Daoy (cell line): Measurements from ENCODE around the gene MEIOB. TPM values are rescaled to one million over a fixed set of nuclear protein-coding genes. Genes with fewer than 3 reads are reported as not detected.
"Not testable (repeated sequence)": the region's sequence is repeated elsewhere in the genome, so short reads cannot be mapped to it uniquely, and the experiment has no call there.

ENCODE experiments used
- DNase-seq: peaks from one replicate; pipeline ENCODE4 v3.0.0-alpha.2; 2015; ENCODE audit warnings: low read depth
- total RNA-seq: library from RNA; depleted of rRNA; stranded (reverse); fragments of >200 nt; shearing (Covaris generic); gene quantifications from 2 replicates; pipeline ENCODE4 v1.2.3, GENCODE V29; 2014

The MEIOB gene
- total RNA-seq, 1 experiment from 2014 or later: not detected

- no peak for DNase-seq
Measured at GRCh38 chr16:1815461-1815860, 56.5 kb downstream of the MEIOB start.

GRCh38 chr16:1812732-1813163, 59.2 kb downstream of the MEIOB start:
- DNase-seq: peak; percentile 55

- no peak for DNase-seq
Measured at GRCh38 chr16:1810536-1810935, 61.4 kb downstream of the MEIOB start.

- DNase-seq: no peak
Measured at GRCh38 chr16:1810106-1810505, 61.9 kb downstream of the MEIOB start.

GRCh38 chr16:1809281-1809801, 62.6 kb downstream of the MEIOB start:
- no peak for DNase-seq

DNA sequence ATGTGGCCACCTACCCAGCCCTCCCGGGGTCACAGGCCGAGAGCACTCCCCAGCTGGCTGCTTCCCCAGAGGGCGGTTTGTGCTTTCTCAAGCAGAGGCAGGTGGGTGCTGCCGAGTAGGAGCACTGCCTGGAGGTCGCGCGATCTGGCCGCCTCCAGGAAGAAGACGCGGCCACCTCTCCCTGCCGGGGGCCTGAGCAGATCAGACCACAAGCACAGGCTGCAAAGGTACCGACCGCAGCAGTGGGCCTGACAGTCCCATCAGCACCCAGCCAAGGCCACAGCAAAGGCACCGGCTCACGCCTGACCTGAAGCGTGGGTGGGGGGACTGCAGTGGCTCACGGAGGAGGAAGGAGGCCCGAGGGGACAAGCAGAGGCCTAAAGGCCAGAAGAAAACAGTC, 63.3 kb downstream of the MEIOB start:
- DNase-seq: no peak

DNA sequence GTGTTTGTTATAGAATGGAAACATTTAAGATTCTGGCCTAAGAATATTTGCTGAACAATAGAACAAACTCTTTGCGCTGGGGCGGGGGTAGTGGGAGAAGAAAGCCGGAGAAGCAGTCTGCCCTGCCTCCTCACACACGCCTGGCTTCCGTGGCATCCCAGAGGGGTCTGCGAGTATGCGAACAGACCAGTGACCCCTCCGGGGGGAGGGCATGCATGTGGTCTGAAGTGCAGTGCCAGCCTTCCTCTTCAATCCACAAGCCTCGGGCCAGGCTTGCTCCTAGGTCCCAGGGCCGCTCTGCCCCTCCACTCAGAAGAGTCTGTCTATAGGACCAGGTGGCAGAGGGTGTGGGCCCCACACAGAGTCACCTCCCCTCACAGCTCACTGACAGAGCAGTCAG, 64.3 kb downstream of the MEIOB start:
- DNase-seq: no peak

- DNase-seq: no peak
Measured at GRCh38 chr16:1800701-1801100, 71.3 kb downstream of the MEIOB start.

GRCh38 chr16:1799263-1799662, 72.7 kb downstream of the MEIOB start:
- DNase-seq: not testable (repeated sequence)

GRCh38 chr16:1794908-1795666, 76.9 kb downstream of the MEIOB start:
- no peak for DNase-seq

DNA sequence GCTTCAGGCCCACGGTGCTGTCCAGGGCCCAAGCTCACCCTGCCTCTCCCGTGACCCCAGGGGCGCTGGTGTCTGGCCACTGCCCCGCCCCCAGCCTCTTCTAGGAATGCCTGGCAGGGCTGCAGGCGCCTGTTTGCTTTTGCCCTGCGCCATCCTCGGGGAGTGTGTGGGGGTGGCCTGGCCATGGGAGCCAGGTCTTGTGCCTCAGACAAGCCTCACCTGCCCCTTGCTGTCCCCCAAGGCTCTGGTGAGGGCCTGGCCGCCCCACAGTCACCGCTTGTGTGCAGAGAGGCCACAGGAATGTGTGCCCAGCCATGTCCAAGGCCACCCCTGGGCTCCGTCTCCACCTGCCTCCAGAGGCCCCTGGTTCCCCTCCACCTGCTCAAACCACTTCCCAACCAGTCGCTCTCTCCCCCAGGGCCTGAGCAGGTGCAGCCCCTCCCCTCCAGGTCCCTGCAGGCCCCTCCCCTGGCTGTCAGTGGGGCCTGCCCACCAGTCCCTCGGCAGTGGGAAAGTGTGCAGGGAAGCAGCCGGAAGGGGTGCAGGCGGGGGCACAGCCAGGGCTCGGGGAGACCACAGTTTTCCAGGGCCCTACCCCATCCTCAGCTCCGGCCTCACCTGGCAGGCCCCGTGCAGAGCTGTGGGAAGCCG, 77.6 kb downstream of the MEIOB start:
- no peak for DNase-seq

DNA sequence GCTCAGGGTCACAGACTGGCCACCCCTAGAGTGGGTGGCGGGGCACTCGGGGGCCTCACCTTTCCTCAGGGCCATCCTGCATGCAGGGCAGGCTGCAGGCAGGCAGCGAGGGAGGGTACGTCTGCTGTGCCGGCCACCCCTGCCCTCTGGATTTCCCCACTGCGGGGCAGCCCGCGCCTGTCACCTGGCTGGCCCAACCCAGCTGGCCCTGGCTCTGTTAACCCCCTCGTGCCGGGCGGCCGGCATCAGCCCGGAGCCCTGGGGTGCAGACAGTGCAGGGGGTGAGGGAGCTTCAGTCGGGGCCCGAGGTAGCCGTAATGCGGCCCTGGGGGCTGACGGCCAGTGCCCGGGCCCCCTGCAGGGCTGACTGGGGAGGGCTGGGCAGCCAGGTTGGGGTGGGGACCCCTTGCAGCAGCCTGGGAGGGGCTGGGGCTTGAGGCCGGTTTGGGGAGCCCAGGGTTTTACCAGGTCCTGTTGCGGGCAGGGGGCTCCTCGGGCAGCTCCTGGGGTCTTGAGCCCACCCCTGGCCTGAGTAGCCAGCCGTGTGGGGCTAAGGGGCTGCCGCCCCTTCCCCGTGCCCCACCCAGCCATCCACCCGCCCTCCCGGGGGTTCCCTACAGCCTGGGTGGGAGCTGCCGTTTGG, 78.3 kb downstream of the MEIOB start, which contains the start of gene IGFALS:
Gene IGFALS, minus strand, starts transcription at position 128 of the 643 bp plus-strand sequence. Its CDS starts 53 bp downstream, at position 75.
- DNase-seq: no peak

- no peak for DNase-seq
Measured at GRCh38 chr16:1792836-1793577, 79.0 kb downstream of the MEIOB start.

- peak; percentile 0 for DNase-seq
Measured at GRCh38 chr16:1791943-1792812, 79.8 kb downstream of the MEIOB start.

DNA sequence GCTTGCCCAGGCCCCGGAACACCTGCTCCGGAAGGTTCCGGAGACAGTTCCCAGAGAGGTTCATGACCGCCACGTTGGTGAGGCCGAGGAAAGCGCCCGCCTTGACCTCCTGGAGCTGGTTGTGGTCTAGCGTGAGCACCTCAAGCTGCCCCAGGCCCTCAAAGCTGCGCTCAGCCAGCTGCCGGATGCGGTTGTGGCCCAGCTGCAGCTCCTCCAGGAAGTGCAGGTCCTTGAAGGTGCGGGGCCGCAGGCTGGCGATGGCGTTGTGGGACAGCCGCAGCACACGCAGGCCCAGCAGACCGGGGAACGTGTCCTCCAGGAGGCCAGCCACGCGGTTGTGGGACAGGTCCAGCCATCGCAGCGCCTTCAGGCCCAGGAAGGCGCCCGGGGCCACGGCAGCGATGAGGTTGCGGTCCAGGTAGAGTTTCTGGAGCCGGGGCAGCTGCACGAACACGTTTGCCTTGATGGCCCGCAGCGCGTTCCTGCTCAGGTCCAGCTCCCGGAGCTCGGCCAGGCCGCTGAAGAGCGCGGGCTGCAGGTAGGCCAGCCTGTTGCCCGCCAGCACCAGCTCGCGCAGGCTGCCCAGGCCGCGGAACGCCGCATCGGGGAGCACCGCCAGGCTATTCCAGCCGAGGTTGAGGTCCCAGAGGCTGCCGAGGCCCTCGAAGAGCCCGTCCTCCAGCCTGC, 80.6 kb downstream of the MEIOB start:
- peak; percentile 2 for DNase-seq

- no peak for DNase-seq
Measured at GRCh38 chr16:1790611-1791255, 81.2 kb downstream of the MEIOB start.

- peak; percentile 0 for DNase-seq
Measured at GRCh38 chr16:1790261-1790610, 81.7 kb downstream of the MEIOB start.

DNA sequence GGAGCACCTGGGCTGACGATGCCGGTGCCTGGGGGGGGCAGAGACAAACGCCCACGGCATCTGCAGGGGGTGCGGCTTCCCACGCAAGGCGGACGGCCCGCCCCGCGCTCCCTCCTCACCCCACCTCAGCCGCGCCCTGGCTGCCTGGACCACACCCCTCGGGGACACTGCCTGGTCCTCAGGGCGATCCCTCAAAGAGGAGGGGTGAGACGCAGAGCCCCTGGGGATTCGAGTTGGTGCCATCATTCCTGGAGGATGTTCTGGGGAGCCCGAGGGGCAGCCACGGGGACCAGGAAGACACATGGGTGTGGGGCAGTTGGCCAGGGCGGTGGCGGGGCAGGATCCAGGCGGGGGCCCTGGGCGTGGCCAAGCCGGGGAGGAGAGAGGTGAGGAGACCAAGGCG, 82.3 kb downstream of the MEIOB start:
- peak; percentile 0 for DNase-seq

DNA sequence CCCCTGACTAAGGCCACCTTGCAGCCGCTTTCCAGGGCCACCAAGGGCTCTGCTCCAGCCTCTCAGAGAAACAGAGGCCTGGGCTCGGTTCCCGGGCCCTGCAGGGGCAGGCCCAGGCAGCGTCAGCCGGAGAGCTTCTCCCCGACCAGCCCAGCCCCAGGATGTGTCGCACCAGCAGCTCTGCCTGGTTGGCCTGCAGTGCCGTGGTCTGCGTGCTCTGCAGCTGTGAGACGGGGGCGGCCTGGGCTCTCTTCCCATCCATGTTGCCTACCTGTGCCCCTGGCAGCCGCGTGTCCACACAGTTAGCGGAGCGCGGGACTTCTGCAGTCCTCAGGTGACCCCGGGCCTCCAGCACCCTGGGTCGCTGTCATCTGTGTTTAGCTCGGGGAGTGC, 83.3 kb downstream of the MEIOB start:
- peak; percentile 1 for DNase-seq
